ENCODE measurements around the gene CNTN5.

Gene CNTN5

DNA sequence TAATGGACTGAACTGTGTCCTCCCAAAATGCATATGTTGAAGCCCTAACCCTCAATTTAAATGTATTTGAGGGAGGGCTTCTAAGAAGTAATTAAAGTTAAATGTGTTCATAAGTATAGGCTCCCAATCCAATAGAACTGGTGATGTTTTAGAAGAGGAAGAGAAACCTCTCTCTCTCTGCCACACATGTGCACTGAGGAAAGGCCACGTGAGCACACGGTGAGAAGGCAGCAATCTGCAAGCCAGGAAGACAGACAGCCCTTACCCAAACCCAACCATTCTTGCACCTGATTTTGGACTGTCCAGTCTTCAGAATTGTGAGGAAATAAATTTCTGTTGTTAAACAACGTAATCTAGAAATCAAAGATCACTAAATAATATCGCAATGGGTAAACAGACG, 1164.8 kb downstream of the CNTN5 start:
- H3K36me3 Mint-ChIP-seq, result no peaks in the 10 kb centered on the region
- no peaks in the 10 kb centered on the region for H3K4me1 Mint-ChIP-seq (ENCODE audit: low read depth)
- no peak overlapping the region for H3K27ac Mint-ChIP-seq
- no peak overlapping the region for H3K4me3 Mint-ChIP-seq
- H3K9me3 Mint-ChIP-seq (ENCODE audit: low read depth), result peaks cover 14% of the 10 kb centered on the region
- H3K27me3 Mint-ChIP-seq, result no peaks in the 10 kb centered on the region

DNA sequence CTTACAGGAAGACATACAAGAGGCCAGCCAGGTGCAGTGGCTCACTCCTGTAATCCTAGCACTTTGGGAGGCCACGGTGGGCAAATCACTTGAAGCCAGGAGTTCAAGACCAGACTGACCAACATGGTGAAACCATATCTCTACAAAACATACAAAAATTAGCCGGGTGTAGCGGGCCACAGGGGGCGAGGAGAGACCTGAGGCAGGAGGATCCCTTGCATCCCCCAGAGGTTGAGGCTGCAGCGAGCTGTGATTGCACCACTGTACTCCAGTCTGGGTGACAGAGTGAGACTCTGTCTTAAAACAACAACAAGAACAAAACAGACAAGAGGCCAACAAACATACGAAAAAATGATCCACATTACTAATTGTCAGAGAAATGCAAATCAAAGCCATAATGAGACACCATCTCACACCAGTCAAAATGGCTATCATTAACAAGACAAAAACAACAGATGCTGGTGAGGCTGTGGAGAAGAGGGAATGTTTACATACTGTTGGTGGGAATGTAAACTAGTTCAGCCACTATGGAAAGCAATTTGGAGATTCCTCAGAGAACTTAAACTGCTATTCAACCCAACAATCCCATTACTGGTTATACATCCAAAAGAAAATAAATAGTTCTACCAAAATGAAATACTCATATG, 1167.5 kb downstream of the CNTN5 start:
- Mint-ChIP-seq H3K4me3 (no peak overlapping the region), H3K4me1 (ENCODE audit: low read depth) (no peaks in the 10 kb centered on the region), H3K27me3 (no peaks in the 10 kb centered on the region), H3K36me3 (no peaks in the 10 kb centered on the region), H3K27ac (no peak overlapping the region), H3K9me3 (ENCODE audit: low read depth) (peaks cover 12% of the 10 kb centered on the region)

DNA sequence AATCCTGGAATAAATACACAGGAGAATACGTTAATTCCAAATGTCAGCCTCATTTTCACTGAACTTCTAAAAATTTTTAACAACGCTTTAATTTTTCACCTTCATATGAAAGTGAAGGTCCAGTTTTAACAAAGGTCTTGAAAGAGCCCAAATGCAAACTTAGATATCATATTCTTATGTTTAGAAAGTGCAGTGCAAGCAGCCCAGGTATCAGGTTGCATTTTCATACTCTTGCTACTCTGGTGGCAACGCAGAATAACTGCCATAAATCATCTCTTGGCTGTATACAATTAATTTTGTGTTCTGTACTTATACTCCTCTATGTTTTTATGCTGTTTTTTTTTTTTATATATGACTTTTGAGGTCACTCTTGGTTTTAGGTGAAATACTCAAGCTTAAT, 1169.6 kb downstream of the CNTN5 start:
- Mint-ChIP-seq H3K4me3 (no peak overlapping the region), H3K27ac (no peak overlapping the region), H3K27me3 (no peaks in the 10 kb centered on the region), H3K36me3 (no peaks in the 10 kb centered on the region), H3K9me3 (ENCODE audit: low read depth) (peaks cover 13% of the 10 kb centered on the region), H3K4me1 (ENCODE audit: low read depth) (no peaks in the 10 kb centered on the region)

DNA sequence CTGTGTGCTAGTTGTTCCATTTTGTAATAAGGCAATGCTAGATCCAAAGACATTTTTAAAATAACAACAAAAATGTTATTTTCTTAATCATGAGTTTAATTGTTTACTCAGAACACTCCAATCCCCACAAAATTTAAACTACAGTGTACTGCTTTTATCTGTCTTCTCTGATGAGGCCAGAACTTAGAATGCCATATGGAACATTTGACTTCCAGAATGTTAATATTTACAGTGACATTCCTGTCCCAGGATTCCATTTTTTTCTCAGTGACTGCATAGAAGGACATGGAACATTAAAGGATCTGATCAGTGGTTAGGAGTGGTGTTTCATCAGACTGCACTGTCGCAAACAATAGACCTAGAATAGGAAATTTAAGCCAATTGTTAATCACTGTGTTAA, 1171.4 kb downstream of the CNTN5 start:
- Mint-ChIP-seq H3K36me3 (no peaks in the 10 kb centered on the region), H3K27ac (no peak overlapping the region), H3K9me3 (ENCODE audit: low read depth) (peaks cover 21% of the 10 kb centered on the region), H3K27me3 (no peaks in the 10 kb centered on the region), H3K4me3 (no peak overlapping the region), H3K4me1 (ENCODE audit: low read depth) (no peaks in the 10 kb centered on the region)

DNA sequence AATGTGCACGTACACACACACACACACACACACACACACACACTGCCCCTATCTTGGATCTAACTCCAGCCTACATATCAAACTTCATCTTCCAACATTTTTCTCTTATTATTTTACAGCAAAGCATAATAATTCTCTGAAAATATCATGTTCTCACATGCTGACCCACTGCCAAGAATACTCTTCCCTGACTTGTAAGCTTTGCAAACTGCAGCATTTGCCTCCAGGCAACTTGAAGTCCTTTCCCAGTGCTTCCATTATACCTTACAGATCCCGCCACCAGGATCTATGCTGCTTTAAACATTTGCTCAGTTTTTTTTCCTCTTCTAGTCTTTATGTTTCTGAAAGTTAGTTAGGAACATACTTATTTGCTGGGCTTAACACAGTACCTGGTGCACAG, 1183.0 kb downstream of the CNTN5 start:
- no peak overlapping the region for H3K4me3 Mint-ChIP-seq
- H3K27ac Mint-ChIP-seq, result no peak overlapping the region
- H3K36me3 Mint-ChIP-seq, result no peaks in the 10 kb centered on the region

DNA sequence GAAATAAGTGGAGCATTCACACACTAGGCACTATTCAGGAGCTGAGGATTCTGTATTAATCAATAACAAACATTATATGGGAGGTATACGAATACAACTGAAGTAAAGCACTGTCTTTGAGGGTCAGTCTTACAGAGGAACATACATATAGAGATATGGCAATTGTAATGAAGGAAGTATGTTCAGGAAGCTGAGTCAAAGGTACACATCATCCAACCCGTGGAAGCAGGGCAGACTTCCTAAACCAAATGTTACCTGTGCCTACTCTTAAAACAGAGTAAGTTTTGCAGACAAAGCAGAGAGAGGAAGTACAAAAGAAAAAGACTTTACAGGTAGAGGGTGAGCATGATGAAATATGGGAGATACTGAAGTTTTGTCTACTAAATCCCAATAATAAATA, 1185.2 kb downstream of the CNTN5 start:
- no peaks in the 10 kb centered on the region for H3K27me3 Mint-ChIP-seq
- H3K4me1 Mint-ChIP-seq (ENCODE audit: low read depth), result no peaks in the 10 kb centered on the region
- no peak overlapping the region for H3K4me3 Mint-ChIP-seq
- H3K27ac Mint-ChIP-seq, result no peak overlapping the region
- no peaks in the 10 kb centered on the region for H3K9me3 Mint-ChIP-seq (ENCODE audit: low read depth)
- H3K36me3 Mint-ChIP-seq, result no peaks in the 10 kb centered on the region

More for the DNA sequence above, 1183.0 kb downstream of the CNTN5 start:
- Mint-ChIP-seq H3K27me3 (no peaks in the 10 kb centered on the region), H3K9me3 (ENCODE audit: low read depth) (peaks cover 4% of the 10 kb centered on the region), H3K4me1 (ENCODE audit: low read depth) (no peaks in the 10 kb centered on the region)

DNA sequence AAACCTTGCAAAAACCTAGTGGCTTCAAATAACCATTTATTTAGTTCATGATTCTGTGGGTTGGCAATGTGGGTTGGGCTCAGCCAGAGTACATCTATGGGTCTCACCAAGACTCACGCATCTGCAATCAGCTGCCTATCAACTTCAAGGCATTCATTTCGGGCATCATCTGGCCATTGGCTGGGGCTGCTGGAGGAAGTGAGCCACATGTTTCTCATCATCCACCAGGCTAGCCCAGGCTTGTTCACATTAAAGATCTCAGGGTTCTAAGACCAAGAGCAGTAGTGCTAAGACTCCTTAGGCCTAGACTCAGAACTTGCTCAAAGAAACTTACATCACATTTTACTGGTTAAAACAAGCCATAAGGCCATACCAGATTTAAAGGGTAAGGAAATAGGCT, 1187.5 kb downstream of the CNTN5 start:
- H3K27ac Mint-ChIP-seq, result no peak overlapping the region
- H3K36me3 Mint-ChIP-seq, result no peaks in the 10 kb centered on the region
- no peaks in the 10 kb centered on the region for H3K4me1 Mint-ChIP-seq (ENCODE audit: low read depth)
- no peaks in the 10 kb centered on the region for H3K27me3 Mint-ChIP-seq
- H3K4me3 Mint-ChIP-seq, result no peak overlapping the region
- no peaks in the 10 kb centered on the region for H3K9me3 Mint-ChIP-seq (ENCODE audit: low read depth)

DNA sequence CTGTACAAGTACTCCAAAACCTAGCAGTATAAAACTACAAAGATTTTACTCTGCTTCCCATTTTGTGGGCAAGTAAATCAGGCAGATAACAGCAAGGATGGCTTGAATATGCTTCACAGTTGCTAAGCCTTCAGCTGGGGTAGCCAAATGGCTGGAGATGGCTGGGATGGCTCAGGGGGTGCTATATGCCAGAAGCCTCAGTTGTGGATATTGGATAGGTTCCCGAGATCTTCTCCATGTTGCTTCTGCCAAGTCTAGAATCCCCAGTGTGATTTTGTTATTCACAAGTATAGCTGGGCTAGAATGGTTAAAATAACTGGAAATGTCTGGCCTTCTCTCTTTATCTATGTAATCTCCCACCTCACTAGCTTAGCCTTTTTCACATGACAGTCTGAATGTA, 1194.0 kb downstream of the CNTN5 start:
- no peaks in the 10 kb centered on the region for H3K27me3 Mint-ChIP-seq

DNA sequence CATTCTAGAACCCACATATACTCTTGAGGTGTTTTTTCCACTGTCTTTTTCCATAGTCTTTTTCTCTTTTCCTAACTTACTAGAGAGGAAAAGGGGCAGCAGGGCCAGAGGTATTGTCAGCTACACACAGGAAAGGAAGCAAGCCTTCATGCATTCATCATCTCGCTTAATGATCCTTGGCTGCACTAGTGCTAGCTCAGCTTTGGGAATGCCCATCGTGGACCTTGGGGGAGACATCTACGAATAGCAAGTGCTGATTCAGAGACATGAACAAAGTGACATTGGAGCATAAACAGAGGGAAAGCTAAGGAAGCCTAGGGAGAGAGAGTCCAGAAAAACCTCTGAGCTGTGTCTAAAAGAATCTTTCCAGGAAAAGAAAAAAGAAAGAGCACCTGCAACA, 1200.1 kb downstream of the CNTN5 start:
- no peaks in the 10 kb centered on the region for H3K27me3 Mint-ChIP-seq
- peaks cover 10% of the 10 kb centered on the region for H3K9me3 Mint-ChIP-seq (ENCODE audit: low read depth)
- H3K4me3 Mint-ChIP-seq, result no peak overlapping the region
- H3K36me3 Mint-ChIP-seq, result no peaks in the 10 kb centered on the region
- H3K27ac Mint-ChIP-seq, result no peak overlapping the region
- no peaks in the 10 kb centered on the region for H3K4me1 Mint-ChIP-seq (ENCODE audit: low read depth)

More for the DNA sequence above, 1194.0 kb downstream of the CNTN5 start:
- no peak overlapping the region for H3K27ac Mint-ChIP-seq
- H3K4me3 Mint-ChIP-seq, result no peak overlapping the region
- no peaks in the 10 kb centered on the region for H3K36me3 Mint-ChIP-seq
- peaks cover 6% of the 10 kb centered on the region for H3K9me3 Mint-ChIP-seq (ENCODE audit: low read depth)
- H3K4me1 Mint-ChIP-seq (ENCODE audit: low read depth), result no peaks in the 10 kb centered on the region

DNA sequence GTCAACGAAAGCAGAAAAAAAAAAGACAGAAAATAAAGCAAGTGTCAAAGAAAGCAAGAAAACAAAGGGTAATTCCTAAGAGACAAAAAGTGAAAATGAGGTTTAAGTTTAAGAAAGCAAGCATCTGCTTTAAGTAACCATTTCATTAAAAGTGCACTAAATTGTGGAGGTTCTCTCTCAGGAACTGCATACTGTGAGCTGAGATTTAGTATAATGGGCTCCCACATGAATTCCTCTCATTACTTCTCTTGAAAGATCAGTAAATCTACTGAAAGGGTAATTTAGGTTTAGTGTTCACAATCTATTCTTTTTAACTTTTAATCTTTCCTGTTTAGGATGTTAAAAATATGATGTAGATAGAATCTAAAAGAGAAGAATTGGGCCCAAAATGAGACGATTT, 1201.0 kb downstream of the CNTN5 start:
- Mint-ChIP-seq H3K27ac (no peak overlapping the region), H3K36me3 (no peaks in the 10 kb centered on the region)

DNA sequence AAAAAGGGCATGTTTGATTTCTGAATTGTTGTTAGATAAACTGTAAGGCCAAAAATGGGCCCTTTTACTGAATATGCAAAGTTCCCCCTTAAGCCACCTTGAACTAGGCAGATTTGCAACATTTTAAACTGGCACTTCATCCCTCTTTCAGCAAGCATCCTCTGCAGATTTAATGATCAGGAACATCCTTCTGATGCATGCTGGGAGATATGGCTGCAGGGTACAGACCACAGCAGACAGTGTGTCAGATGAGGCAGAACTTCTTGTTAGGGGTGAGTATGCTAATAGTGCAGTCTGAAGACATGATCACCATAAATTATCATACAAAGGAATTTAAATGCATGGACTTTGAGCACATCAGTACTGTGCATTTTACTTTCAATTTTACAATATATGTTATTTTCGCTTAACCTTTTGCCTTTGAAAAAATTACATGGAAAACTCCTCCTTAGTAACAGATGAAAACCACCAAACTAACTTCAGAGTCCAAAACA, 1203.8 kb downstream of the CNTN5 start:
- no peaks in the 10 kb centered on the region for H3K36me3 Mint-ChIP-seq
- no peaks in the 10 kb centered on the region for H3K27me3 Mint-ChIP-seq
- no peak overlapping the region for H3K4me3 Mint-ChIP-seq
- no peak overlapping the region for H3K27ac Mint-ChIP-seq
- no peaks in the 10 kb centered on the region for H3K4me1 Mint-ChIP-seq (ENCODE audit: low read depth)
- H3K9me3 Mint-ChIP-seq (ENCODE audit: low read depth), result peaks cover 12% of the 10 kb centered on the region

More for the DNA sequence above, 1201.0 kb downstream of the CNTN5 start:
- Mint-ChIP-seq H3K27me3 (no peaks in the 10 kb centered on the region), H3K4me3 (no peak overlapping the region), H3K4me1 (ENCODE audit: low read depth) (no peaks in the 10 kb centered on the region), H3K9me3 (ENCODE audit: low read depth) (peaks cover 8% of the 10 kb centered on the region)

DNA sequence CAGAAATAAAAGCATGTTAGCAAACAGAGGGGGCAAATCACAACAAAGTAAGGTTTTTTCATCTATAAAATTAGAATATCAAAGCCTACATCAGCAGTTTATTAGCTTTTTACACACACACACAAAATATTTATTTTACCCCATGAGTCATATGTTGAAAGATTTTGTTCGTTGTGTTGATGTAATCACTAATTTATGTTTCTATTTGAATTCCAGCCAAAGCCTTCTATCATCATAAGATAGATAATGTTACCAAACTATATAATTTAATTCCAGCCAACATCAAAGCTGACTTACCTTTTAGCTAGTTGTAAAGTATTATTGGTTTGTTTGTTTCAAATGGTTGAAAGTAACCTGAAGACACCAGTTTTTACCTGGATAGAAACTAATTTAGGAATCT, 1208.3 kb downstream of the CNTN5 start:
- no peak overlapping the region for H3K27ac Mint-ChIP-seq
- H3K36me3 Mint-ChIP-seq, result no peaks in the 10 kb centered on the region
- H3K4me3 Mint-ChIP-seq, result no peak overlapping the region
- H3K4me1 Mint-ChIP-seq (ENCODE audit: low read depth), result no peaks in the 10 kb centered on the region
- peaks cover 13% of the 10 kb centered on the region for H3K9me3 Mint-ChIP-seq (ENCODE audit: low read depth)
- no peaks in the 10 kb centered on the region for H3K27me3 Mint-ChIP-seq

DNA sequence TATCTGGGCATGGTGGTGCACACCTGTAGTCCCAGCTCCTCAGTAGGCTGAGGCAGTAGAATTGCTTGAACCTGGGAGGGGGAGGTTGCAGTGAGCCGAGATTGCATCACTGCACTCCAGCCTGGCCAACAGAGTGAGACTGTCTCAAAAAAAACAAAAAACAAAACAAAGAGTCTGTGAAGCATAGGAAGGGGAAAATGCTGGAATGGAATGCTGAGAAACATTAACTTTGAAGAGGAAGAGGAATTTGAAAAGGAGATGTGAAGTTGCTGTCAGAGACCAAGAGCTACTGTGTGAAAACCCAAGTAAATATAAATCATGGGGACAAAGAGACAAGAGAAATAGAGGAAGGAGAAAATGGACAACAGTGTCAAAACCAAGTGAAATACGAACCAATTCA, 1211.3 kb downstream of the CNTN5 start:
- H3K4me3 Mint-ChIP-seq, result no peak overlapping the region
- H3K4me1 Mint-ChIP-seq (ENCODE audit: low read depth), result no peaks in the 10 kb centered on the region
- H3K27me3 Mint-ChIP-seq, result no peaks in the 10 kb centered on the region
- peaks cover 9% of the 10 kb centered on the region for H3K9me3 Mint-ChIP-seq (ENCODE audit: low read depth)
- H3K36me3 Mint-ChIP-seq, result no peaks in the 10 kb centered on the region
- H3K27ac Mint-ChIP-seq, result no peak overlapping the region

DNA sequence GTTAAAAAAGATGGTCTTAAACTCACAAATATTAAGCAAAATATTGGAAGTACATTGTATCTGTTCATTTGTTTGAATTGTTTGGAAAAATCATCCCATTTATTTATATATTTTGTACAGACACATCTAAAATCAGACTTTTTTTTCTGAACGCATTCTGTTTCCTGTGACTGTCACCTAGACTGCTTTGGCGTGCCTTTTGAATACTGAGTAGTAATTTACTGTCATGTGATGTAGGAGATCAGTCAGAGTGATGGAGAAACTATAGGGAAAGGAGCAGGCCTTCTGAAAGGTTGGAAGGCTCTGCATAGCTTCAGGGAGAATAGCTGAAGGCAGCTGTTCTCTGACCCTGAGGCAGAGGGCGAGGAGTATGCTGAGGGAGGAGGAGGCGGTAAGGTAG, 1214.3 kb downstream of the CNTN5 start:
- Mint-ChIP-seq H3K36me3 (no peaks in the 10 kb centered on the region), H3K4me3 (no peak overlapping the region), H3K27me3 (no peaks in the 10 kb centered on the region), H3K4me1 (ENCODE audit: low read depth) (no peaks in the 10 kb centered on the region), H3K9me3 (ENCODE audit: low read depth) (peaks cover 5% of the 10 kb centered on the region), H3K27ac (no peak overlapping the region)

DNA sequence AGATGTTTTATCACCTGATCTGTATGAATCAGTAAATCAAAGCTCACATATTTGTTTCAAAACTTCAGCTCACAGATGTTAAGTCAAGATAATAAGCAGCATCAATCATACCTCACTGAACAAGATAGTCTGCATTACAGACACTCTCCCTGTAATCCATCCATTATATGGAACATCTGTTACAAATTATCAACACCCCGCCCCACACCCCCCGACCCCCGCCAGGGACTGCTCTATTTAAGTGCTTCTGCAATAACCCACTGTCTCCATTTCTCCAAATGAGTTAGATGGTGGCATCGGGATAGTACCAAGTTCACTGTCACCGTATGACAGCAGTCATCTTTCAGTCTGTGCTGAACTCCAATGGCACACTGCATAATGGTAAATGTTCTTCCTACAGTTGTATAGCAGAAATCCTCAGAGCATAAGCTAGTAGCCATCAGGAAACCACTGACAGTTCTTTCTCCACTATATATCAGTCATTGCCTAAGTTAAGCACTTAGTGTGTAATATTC, 1219.3 kb downstream of the CNTN5 start:
- no peaks in the 10 kb centered on the region for H3K4me1 Mint-ChIP-seq (ENCODE audit: low read depth)
- no peaks in the 10 kb centered on the region for H3K36me3 Mint-ChIP-seq
- H3K27me3 Mint-ChIP-seq, result no peaks in the 10 kb centered on the region
- peaks cover 5% of the 10 kb centered on the region for H3K9me3 Mint-ChIP-seq (ENCODE audit: low read depth)
- no peak overlapping the region for H3K27ac Mint-ChIP-seq
- no peak overlapping the region for H3K4me3 Mint-ChIP-seq

DNA sequence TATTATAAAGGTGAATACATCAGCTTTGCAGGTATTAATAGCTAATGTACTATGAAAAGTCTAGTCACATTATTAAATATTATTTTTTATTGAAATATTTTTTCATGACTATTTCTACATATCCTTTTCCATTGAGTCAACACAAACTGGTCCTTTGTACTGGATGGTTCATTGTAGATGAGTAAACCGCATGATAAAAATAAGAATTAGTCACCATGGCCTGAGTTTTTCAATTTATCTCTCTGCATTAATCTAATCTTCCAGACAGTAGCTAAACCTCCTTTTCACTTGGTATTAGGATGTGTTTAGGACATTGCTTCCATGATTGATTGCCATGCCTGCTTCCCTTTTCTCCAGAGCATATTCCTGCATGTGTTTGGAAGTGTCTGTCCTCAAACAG, 1227.0 kb downstream of the CNTN5 start:
- Mint-ChIP-seq H3K4me3 (no peak overlapping the region), H3K4me1 (ENCODE audit: low read depth) (no peaks in the 10 kb centered on the region), H3K9me3 (ENCODE audit: low read depth) (peaks cover 11% of the 10 kb centered on the region), H3K36me3 (no peaks in the 10 kb centered on the region), H3K27ac (no peak overlapping the region), H3K27me3 (no peaks in the 10 kb centered on the region)
